MCF 10A (cell line): ENCODE data around the gene FSTL3. TPM values are rescaled to one million over a fixed set of nuclear protein-coding genes. Genes with fewer than 3 reads are reported as not detected.

Experiments
- BruUV-seq: library from RNA; stranded (reverse); fragments of 400-500 nt; replicated peaks from 2 replicates; lab custom pipeline; 2021; lab: Mats Ljungman, UMichigan
- CTCF ChIA-PET: fragments of 300-600 bp; sonication (Branson Sonifier 250); formaldehyde crosslinking; extraction: SDS; loops from one replicate; lab custom pipeline; 2021; ENCODE audit warnings: antibody characterized with exemption, inconsistent platforms; lab: Yijun Ruan, JAX
- POLR2A ChIA-PET: fragments of 300-600, 350-650 bp; sonication (Branson Sonifier 250); formaldehyde crosslinking; extraction: SDS; loops from one replicate; lab custom pipeline; 2020; ENCODE audit warnings: antibody characterized with exemption, inconsistent platforms; lab: Yijun Ruan, JAX
- DNase-seq: peaks from one replicate; pipeline ENCODE4 v3.0.0-alpha.2; 2018; ENCODE audit not compliant: unreplicated experiment
- H3K27ac Mint-ChIP-seq: one replicate; pipeline ENCODE4 v1.8.0; 2022; ENCODE audit warnings: mild to moderate bottlenecking, low read depth, mixed read lengths; ENCODE audit not compliant: unreplicated experiment
- H3K27me3 Mint-ChIP-seq: one replicate; pipeline ENCODE4 v1.8.0; 2022; ENCODE audit warnings: mixed read lengths; ENCODE audit not compliant: insufficient read depth, unreplicated experiment
- H3K36me3 Mint-ChIP-seq: one replicate; pipeline ENCODE4 v1.8.0; 2022; ENCODE audit warnings: mild to moderate bottlenecking, moderate library complexity, mixed read lengths; ENCODE audit not compliant: insufficient read depth, unreplicated experiment
- H3K4me1 Mint-ChIP-seq: one replicate; pipeline ENCODE4 v1.8.0; 2022; ENCODE audit warnings: mixed read lengths; ENCODE audit not compliant: insufficient read depth, unreplicated experiment
- H3K4me3 Mint-ChIP-seq: one replicate; pipeline ENCODE4 v1.8.0; 2022; ENCODE audit warnings: mild to moderate bottlenecking, moderate library complexity, mixed read lengths; ENCODE audit not compliant: unreplicated experiment
- H3K9me3 Mint-ChIP-seq: one replicate; pipeline ENCODE4 v1.8.0; 2022; ENCODE audit warnings: mixed read lengths; ENCODE audit not compliant: unreplicated experiment
- CTCF ChIP-seq: fragments of 200-600 bp; IDR thresholded peaks from one replicate; pipeline ENCODE4 v1.8.0; 2022; ENCODE audit warnings: antibody characterized with exemption, mild to moderate bottlenecking; ENCODE audit not compliant: unreplicated experiment
- intact Hi-C: fragments of 100-400 bp; cut with micrococcal nuclease; formaldehyde crosslinking; loops from 2 replicates; pipeline ENCODE4 v1.14.1; 2022
- total RNA-seq: library from RNA; stranded (reverse); gene quantifications from 2 replicates; pipeline ENCODE4 v1.2.3, GENCODE V29; 2022

The FSTL3 gene
- total RNA-seq, 1 experiment from 2014 or later, result 183 TPM

GRCh38 chr19:662207-662961, 13.8 kb upstream of the FSTL3 start:
- Mint-ChIP-seq H3K36me3 (peaks cover 7% of the 10 kb centered on the region), H3K27ac (peak overlapping the region; percentile 88), H3K27me3 (no peaks in the 10 kb centered on the region), H3K4me3 (peak overlapping the region; percentile 87), H3K4me1 (peaks cover 31% of the 10 kb centered on the region), H3K9me3 (no peaks in the 10 kb centered on the region)
- no peak for TF ChIP-seq CTCF
- ChIA-PET CTCF (interaction anchor here (0.8 to 1.8 kb wide), 3 partner anchors 15 to 72 kb away, joined by 3 to 7 read pairs (median 7); no protein-coding TSS in a partner anchor), POLR2A (interaction anchor here (0.6 to 3.3 kb wide), 10 partner anchors 14 to 943 kb away, joined by 3 to 49 read pairs (median 6); partner anchors contain the start of genes CDC34, FSTL3, MISP and UQCR11)
- intact Hi-C loops, result loop anchor here (5.0 kb wide), 1 partner anchor 75 kb away; the partner anchor contains the start of gene HCN2
- peak; percentile 64 for DNase-seq
- no TSS peak for BruUV-seq

DNA sequence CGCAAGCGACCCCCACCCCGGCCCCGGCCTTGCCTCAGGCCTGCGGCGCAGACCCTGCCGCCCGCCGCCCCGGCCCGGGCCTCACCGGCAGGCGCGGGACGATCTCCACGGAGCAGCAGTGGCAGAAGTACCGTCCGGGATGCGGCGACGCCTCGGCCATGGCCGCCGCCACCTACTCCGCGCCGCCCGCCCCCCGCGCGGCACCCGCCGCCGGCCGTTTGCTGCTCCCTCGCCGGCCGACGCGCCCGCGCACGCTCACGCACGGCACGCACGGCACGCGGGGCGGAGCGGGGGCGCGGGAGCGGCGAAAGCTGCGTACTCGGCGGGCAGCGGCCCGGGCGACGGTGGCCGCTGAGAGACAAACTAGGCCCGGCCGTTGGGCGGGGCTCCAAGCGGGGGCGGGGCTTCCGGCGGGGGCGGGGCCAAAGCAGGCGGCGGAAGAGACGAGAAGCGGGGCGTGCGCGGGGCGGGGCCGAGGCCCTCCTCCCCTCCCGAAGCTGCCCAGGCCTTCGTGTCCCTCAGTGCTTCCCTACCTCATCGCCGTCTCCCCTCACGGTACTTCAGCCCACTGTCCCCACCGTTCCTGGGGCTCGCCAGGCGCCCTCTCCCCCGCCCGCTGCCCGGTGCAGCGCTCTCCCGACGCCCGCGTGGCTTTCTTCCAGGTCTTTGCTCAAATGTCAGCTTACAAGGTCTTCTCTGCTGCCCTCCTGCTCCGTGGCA, 13.1 kb upstream of the FSTL3 start, which contains the start of gene RNF126:
Gene RNF126 (minus strand): TSS at position 253 of the 720 bp plus-strand sequence. CDS start 93 bp downstream, at position 160.
- intact Hi-C loops, result loop anchor here (5.0 kb wide), 1 partner anchor 76 kb away; the partner anchor contains the start of gene HCN2

DNA sequence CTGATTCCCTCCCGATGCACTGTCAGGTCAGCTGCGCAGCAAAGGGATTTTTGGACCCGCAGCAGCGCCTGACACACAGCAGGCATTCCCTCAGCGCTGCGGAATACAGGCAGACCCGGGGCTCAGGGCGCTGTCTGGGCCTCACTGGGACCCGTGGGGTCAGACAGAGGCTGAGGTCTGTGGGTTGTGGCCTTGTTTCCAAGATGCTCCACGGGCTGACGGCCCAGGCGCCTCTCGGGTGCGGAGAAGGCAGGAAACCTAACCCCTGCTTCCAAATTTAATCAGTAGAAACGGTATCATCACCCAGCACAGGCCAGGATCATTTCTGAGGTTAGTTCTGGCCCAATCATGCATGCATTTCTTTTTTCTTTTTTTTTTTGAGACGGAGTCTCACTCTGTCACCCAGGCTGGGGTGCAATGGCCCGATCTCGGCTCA, 12.5 kb upstream of the FSTL3 start:
- H3K27me3 Mint-ChIP-seq, result no peaks in the 10 kb centered on the region
- ChIA-PET CTCF (interaction anchor here (0.7 to 1.8 kb wide), 4 partner anchors 14 to 71 kb away, joined by 3 to 7 read pairs (median 5); no protein-coding TSS in a partner anchor), POLR2A (interaction anchor here (0.6 to 2.2 kb wide), 13 partner anchors 9 to 589 kb away, joined by 3 to 49 read pairs (median 4); partner anchors contain the start of genes FSTL3, MISP and PTBP1)
- no peaks in the 10 kb centered on the region for H3K9me3 Mint-ChIP-seq
- peak overlapping the region; percentile 80 for H3K27ac Mint-ChIP-seq
- no TSS peak for BruUV-seq
- peaks cover 31% of the 10 kb centered on the region for H3K4me1 Mint-ChIP-seq
- intact Hi-C loops, result loop anchor here (5.0 kb wide), 1 partner anchor 76 kb away; the partner anchor contains the start of gene HCN2
- H3K4me3 Mint-ChIP-seq, result peak overlapping the region; percentile 87
- H3K36me3 Mint-ChIP-seq, result peaks cover 7% of the 10 kb centered on the region
- TF ChIP-seq CTCF, result no peak
- DNase-seq, result no peak

More for the DNA sequence above, 13.1 kb upstream of the FSTL3 start, which contains the start of gene RNF126:
- peaks cover 31% of the 10 kb centered on the region for H3K4me1 Mint-ChIP-seq
- no peaks in the 10 kb centered on the region for H3K9me3 Mint-ChIP-seq
- H3K27me3 Mint-ChIP-seq, result no peaks in the 10 kb centered on the region
- H3K27ac Mint-ChIP-seq, result peak within 1 kb of the TSS; percentile 88
- TF ChIP-seq CTCF, result no peak
- peak within 1 kb of the TSS; percentile 87 for H3K4me3 Mint-ChIP-seq
- peak; percentile 90 for DNase-seq
- BruUV-seq, result no TSS peak
- ChIA-PET POLR2A (interaction anchor here (0.6 to 2.2 kb wide), 15 partner anchors 8 to 942 kb away, joined by 3 to 49 read pairs (median 3); partner anchors contain the start of genes FSTL3, MISP, PTBP1 and UQCR11), CTCF (interaction anchor here (0.7 to 1.8 kb wide), 4 partner anchors 14 to 71 kb away, joined by 3 to 7 read pairs (median 5); no protein-coding TSS in a partner anchor)
- peaks cover 7% of the 10 kb centered on the region for H3K36me3 Mint-ChIP-seq
